ENCODE data around the gene CFAP299.

The CFAP299 gene

DNA sequence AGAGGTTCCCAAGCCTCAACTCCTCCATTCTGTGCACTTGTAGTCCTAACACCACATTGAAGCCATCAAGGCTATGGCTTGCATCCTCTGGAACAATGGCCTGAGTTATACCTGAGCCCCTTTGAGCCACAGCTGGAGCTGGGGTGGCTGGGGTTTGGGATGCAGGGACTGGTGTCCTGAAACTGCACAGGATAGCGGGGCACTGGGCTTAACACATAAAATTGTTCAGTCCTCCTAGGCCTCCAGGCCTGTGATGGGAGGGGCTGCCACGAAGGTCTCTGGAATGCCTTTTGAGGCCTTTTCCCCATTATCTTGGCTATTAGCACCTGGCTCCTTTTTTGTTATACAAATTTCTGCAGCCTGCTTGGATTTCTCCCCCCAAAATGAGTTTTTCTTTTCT is 35.5 kb downstream of the CFAP299 start:
- Histone ChIP-seq H3K4me2 (ENCODE audit: low read depth, low read length, poor library complexity, severe bottlenecking) (no peak overlapping the region), H3K9ac (ENCODE audit: low read length) (no peak overlapping the region), H3F3A (ENCODE audit: insufficient read depth) (no peaks in the 10 kb centered on the region), H4K20me1 (ENCODE audit: low read depth, low read length) (no peaks in the 10 kb centered on the region), H2AFZ (ENCODE audit: low read depth, low read length, severe bottlenecking) (no peak overlapping the region), H3K79me2 (ENCODE audit: insufficient read depth, low read length) (no peaks in the 10 kb centered on the region), H3K27ac (ENCODE audit: low read depth, low read length) (no peak overlapping the region), H3K36me3 (ENCODE audit: low read length) (no peaks in the 10 kb centered on the region), H3K9me2 (replicated peaks; ENCODE audit: insufficient read depth, low read length) (no peaks in the 10 kb centered on the region), H3K9me3 (ENCODE audit: insufficient read depth, low read length) (no peaks in the 10 kb centered on the region), H3K27me3 (ENCODE audit: low read length) (no peaks in the 10 kb centered on the region), H3K4me3 (ENCODE audit: insufficient read depth, low read length, poor library complexity, severe bottlenecking) (no peak overlapping the region)
- TF ChIP-seq, protein P1, sequence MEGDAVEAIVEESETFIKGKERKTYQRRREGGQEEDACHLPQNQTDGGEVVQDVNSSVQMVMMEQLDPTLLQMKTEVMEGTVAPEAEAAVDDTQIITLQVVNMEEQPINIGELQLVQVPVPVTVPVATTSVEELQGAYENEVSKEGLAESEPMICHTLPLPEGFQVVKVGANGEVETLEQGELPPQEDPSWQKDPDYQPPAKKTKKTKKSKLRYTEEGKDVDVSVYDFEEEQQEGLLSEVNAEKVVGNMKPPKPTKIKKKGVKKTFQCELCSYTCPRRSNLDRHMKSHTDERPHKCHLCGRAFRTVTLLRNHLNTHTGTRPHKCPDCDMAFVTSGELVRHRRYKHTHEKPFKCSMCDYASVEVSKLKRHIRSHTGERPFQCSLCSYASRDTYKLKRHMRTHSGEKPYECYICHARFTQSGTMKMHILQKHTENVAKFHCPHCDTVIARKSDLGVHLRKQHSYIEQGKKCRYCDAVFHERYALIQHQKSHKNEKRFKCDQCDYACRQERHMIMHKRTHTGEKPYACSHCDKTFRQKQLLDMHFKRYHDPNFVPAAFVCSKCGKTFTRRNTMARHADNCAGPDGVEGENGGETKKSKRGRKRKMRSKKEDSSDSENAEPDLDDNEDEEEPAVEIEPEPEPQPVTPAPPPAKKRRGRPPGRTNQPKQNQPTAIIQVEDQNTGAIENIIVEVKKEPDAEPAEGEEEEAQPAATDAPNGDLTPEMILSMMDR (IDR thresholded peaks at IDR 0.05; ENCODE audit: insufficient read depth, low read length, poor library complexity, severe bottlenecking), result no peak
- no peak for TF ChIP-seq EZH2phosphoT487 (conservative IDR thresholded peaks at IDR 0.05; ENCODE audit: low read length)

DNA sequence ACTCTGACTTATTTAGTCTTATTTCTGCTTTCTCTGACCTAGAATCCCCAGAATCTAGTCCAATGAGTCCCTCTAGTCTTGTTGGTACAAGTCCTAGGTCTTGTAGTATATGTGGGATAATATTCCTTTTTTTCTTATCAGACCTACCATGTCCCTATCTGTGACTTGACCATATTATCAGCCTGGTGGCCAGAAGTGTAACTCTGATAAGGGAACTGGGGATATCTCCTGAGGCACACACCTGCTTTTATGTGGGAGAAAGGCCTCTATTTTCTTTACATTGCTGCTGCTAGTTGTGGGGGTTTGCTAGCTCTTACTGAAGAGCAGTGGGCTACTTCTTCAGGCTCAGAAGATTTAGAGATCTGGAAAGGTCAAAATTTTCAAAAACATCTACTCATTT is 38.6 kb downstream of the CFAP299 start:
- H3K79me2 ChIP-seq (ENCODE audit: insufficient read depth, low read length), result no peaks in the 10 kb centered on the region
- no peak overlapping the region for H3K4me3 ChIP-seq (ENCODE audit: insufficient read depth, low read length, poor library complexity, severe bottlenecking)
- H3K9me3 ChIP-seq (ENCODE audit: insufficient read depth, low read length), result no peaks in the 10 kb centered on the region
- no peaks in the 10 kb centered on the region for H4K20me1 ChIP-seq (ENCODE audit: low read depth, low read length)
- H3K9ac ChIP-seq (ENCODE audit: low read length), result no peak overlapping the region
- H3K36me3 ChIP-seq (ENCODE audit: low read length), result no peaks in the 10 kb centered on the region
- no peaks in the 10 kb centered on the region for H3K27me3 ChIP-seq (ENCODE audit: low read length)
- H2AFZ ChIP-seq (ENCODE audit: low read depth, low read length, severe bottlenecking), result no peak overlapping the region
- TF ChIP-seq, protein P1 (IDR thresholded peaks at IDR 0.05; ENCODE audit: insufficient read depth, low read length, poor library complexity, severe bottlenecking), result no peak
- no peak for TF ChIP-seq EZH2phosphoT487 (conservative IDR thresholded peaks at IDR 0.05; ENCODE audit: low read length)
- no peak overlapping the region for H3K27ac ChIP-seq (ENCODE audit: low read depth, low read length)
- no peaks in the 10 kb centered on the region for H3F3A ChIP-seq (ENCODE audit: insufficient read depth)
- no peak overlapping the region for H3K4me2 ChIP-seq (ENCODE audit: low read depth, low read length, poor library complexity, severe bottlenecking)
- H3K9me2 ChIP-seq (replicated peaks; ENCODE audit: insufficient read depth, low read length), result no peaks in the 10 kb centered on the region

DNA sequence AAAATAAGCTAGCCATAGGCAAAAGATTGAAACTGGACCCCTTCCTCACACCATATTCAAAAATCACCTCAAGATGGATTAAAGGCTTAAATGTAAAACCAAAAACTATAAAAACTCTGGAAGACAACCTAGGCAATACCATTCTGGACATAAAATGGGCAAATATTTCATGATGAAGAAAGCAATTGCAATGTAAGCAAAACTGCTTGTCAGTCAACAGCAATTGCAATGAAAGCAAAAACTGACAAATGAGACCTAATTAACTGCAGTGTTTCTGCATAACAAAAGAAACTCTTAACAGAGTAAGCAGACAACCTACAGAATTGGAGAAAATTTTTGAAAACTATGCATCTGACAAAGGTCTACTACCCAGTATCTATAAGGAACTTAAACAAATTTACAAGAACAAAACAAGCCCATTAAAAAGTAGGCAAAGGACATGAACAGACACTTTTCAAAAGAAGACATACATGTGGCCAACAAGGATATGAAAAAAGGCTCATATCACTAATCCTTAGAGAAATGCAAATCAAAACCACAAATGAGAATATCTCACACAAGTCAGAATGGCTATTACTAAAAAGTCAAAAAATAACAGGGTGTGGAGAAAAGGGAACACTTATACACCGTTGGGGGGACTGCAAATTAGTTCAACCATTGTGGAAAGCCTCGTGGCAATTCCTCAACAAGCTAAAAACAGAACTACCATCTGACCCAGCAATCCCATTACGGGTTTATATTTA is 46.7 kb downstream of the CFAP299 start:
- no peaks in the 10 kb centered on the region for H3K79me2 ChIP-seq (ENCODE audit: insufficient read depth, low read length)

More for the DNA sequence above, 46.7 kb downstream of the CFAP299 start:
- Histone ChIP-seq H3K9me2 (replicated peaks; ENCODE audit: insufficient read depth, low read length) (no peaks in the 10 kb centered on the region), H3K4me2 (ENCODE audit: low read depth, low read length, poor library complexity, severe bottlenecking) (no peak overlapping the region), H4K20me1 (ENCODE audit: low read depth, low read length) (no peaks in the 10 kb centered on the region), H3K27me3 (ENCODE audit: low read length) (no peaks in the 10 kb centered on the region), H3K9ac (ENCODE audit: low read length) (no peak overlapping the region), H3K36me3 (ENCODE audit: low read length) (no peaks in the 10 kb centered on the region), H3K27ac (ENCODE audit: low read depth, low read length) (no peak overlapping the region), H2AFZ (ENCODE audit: low read depth, low read length, severe bottlenecking) (no peak overlapping the region), H3F3A (ENCODE audit: insufficient read depth) (no peaks in the 10 kb centered on the region), H3K4me3 (ENCODE audit: insufficient read depth, low read length, poor library complexity, severe bottlenecking) (no peak overlapping the region), H3K9me3 (ENCODE audit: insufficient read depth, low read length) (no peaks in the 10 kb centered on the region)
- TF ChIP-seq, protein P1 (IDR thresholded peaks at IDR 0.05; ENCODE audit: insufficient read depth, low read length, poor library complexity, severe bottlenecking), result no peak
- no peak for TF ChIP-seq EZH2phosphoT487 (conservative IDR thresholded peaks at IDR 0.05; ENCODE audit: low read length)
